ENCODE measurements around the gene LAPTM4A.

The LAPTM4A gene

GRCh38 chr2:20001361-20001863 is 50.0 kb downstream of the LAPTM4A start:
- H3K4me3 ChIP-seq (ENCODE audit: control insufficient read depth, low read depth, low read length): no peak overlapping the region
- DNase-seq (ENCODE audit: low read depth): no peak
- TF ChIP-seq CTCF (conservative IDR thresholded peaks at IDR 0.05; ENCODE audit: control insufficient read depth, insufficient read depth, low read depth, low read length): no peak

- TF ChIP-seq CTCF (conservative IDR thresholded peaks at IDR 0.05; ENCODE audit: control insufficient read depth, insufficient read depth, low read depth, low read length): no peak
- H3K4me3 ChIP-seq (ENCODE audit: control insufficient read depth, low read depth, low read length): no peak overlapping the region
- DNase-seq (ENCODE audit: low read depth): peak; percentile 25
Measured at GRCh38 chr2:19993731-19994130, 57.7 kb downstream of the LAPTM4A start.

GRCh38 chr2:19991895-19992294 is 59.5 kb downstream of the LAPTM4A start:
- no peak for TF ChIP-seq CTCF (conservative IDR thresholded peaks at IDR 0.05; ENCODE audit: control insufficient read depth, insufficient read depth, low read depth, low read length)
- no peak for DNase-seq (ENCODE audit: low read depth)
- no peak overlapping the region for H3K4me3 ChIP-seq (ENCODE audit: control insufficient read depth, low read depth, low read length)

GRCh38 chr2:19990416-19990728 is 61.1 kb downstream of the LAPTM4A start:
- peak overlapping the region; percentile 92 for H3K4me3 ChIP-seq (ENCODE audit: control insufficient read depth, low read depth, low read length)
- DNase-seq (ENCODE audit: low read depth): no peak
- no peak for TF ChIP-seq CTCF (conservative IDR thresholded peaks at IDR 0.05; ENCODE audit: control insufficient read depth, insufficient read depth, low read depth, low read length)

- no peak for TF ChIP-seq CTCF (conservative IDR thresholded peaks at IDR 0.05; ENCODE audit: control insufficient read depth, insufficient read depth, low read depth, low read length)
- peak within 1 kb of the TSS; percentile 92 for H3K4me3 ChIP-seq (ENCODE audit: control insufficient read depth, low read depth, low read length)
- peak; percentile 79 for DNase-seq (ENCODE audit: low read depth)
Measured at GRCh38 chr2:19989667-19990415, 61.6 kb downstream of the LAPTM4A start, which contains the start of gene WDR35. Gene WDR35, minus strand, starts transcription at chr2:19990105. Its CDS starts 90 bp downstream, at chr2:19990015.

GRCh38 chr2:19989342-19989666 is 62.1 kb downstream of the LAPTM4A start:
- no peak for TF ChIP-seq CTCF (conservative IDR thresholded peaks at IDR 0.05; ENCODE audit: control insufficient read depth, insufficient read depth, low read depth, low read length)
- H3K4me3 ChIP-seq (ENCODE audit: control insufficient read depth, low read depth, low read length): peak overlapping the region; percentile 92
- no peak for DNase-seq (ENCODE audit: low read depth)

Data from fibroblast of mammary gland (primary cell).